H1 (cell line): ENCODE measurements around the gene NPHP4. TPM values are rescaled to one million over a fixed set of nuclear protein-coding genes. Genes with fewer than 3 reads are reported as not detected.

Experiments
- CTCF ChIA-PET: fragments of 300-600 bp; sonication (Branson Sonifier 250); formaldehyde crosslinking; loops from one replicate; lab custom pipeline; 2021; ENCODE audit not compliant: partially characterized antibody; lab: Charles Lee
- POLR2A ChIA-PET: fragments of 300-600 bp; sonication (Branson Sonifier 250); formaldehyde crosslinking; loops from one replicate; lab custom pipeline; 2021; ENCODE audit warnings: inconsistent platforms; ENCODE audit not compliant: partially characterized antibody; lab: Charles Lee
- DNase-seq, 2 experiments: peaks; one replicate each; pipeline versions ENCODE4 v3.0.0 to v3.0.0-alpha.2; 2010 to 2022; ENCODE audit warnings: low spot score in 2 of 2, low read depth in 1 of 2, mixed read lengths in 1 of 2
- FAIRE-seq: peaks from 2 replicates; lab custom pipeline; 2011; peaks lifted over from hg19 to GRCh38; lab: Jason Lieb, UNC
- H2AFZ ChIP-seq: 2 replicates; pipeline ENCODE4 v1.8.1; 2012; ENCODE audit warnings: low read length, inconsistent platforms
- H2AK5ac ChIP-seq: 2 replicates; pipeline ENCODE4 v1.6.1; 2013; ENCODE audit warnings: low read depth, low read length
- H2BK120ac ChIP-seq: replicated peaks from 2 replicates; pipeline ENCODE3; 2013; ENCODE audit warnings: low read depth, low read length, inconsistent platforms
- H2BK12ac ChIP-seq: 2 replicates; pipeline ENCODE4 v1.6.1; 2013; ENCODE audit warnings: low read depth, low read length
- H2BK15ac ChIP-seq: 2 replicates; pipeline ENCODE4 v1.6.1; 2013; ENCODE audit warnings: low read length
- H2BK20ac ChIP-seq: 2 replicates; pipeline ENCODE4 v1.6.1; 2013; ENCODE audit warnings: low read length
- H2BK5ac ChIP-seq: 2 replicates; pipeline ENCODE4 v1.6.1; 2013; ENCODE audit warnings: low read depth, low read length
- H3K14ac ChIP-seq: 2 replicates; pipeline ENCODE4 v1.6.1; 2013; ENCODE audit warnings: inconsistent platforms; ENCODE audit not compliant: insufficient read length
- H3K18ac ChIP-seq: 2 replicates; pipeline ENCODE4 v1.6.1; 2013; ENCODE audit warnings: low read length; ENCODE audit errors: extremely low read depth
- H3K23ac ChIP-seq: 2 replicates; pipeline ENCODE4 v1.6.1; 2013; ENCODE audit warnings: inconsistent platforms; ENCODE audit not compliant: insufficient read length
- H3K23me2 ChIP-seq: 2 replicates; pipeline ENCODE4 v1.6.1; 2013; ENCODE audit warnings: low read depth, low read length
- H3K27ac ChIP-seq: 2 replicates; pipeline ENCODE4 v1.6.1; 2011; ENCODE audit warnings: low read depth, low read length, inconsistent platforms
- H3K27me3 ChIP-seq, 4 experiments: replicated peaks in 1 of 4; 1 replicate in 1 of 4; 2 replicates in 3 of 4; pipeline versions ENCODE4 v1.6.1 to v1.8.1; 2011 to 2013; ENCODE audit warnings: low read length in 3 of 4, mild to moderate bottlenecking in 3 of 4, inconsistent platforms in 2 of 4, mixed read lengths in 2 of 4, moderate library complexity in 1 of 4; ENCODE audit not compliant: control insufficient read depth in 3 of 4, insufficient read depth in 3 of 4; ENCODE audit errors: extremely low read depth in 1 of 4
- H3K36me3 ChIP-seq, 4 experiments: 2 replicates each; pipeline versions ENCODE4 v1.6.1 to v1.8.1; 2011 to 2013; ENCODE audit warnings: mild to moderate bottlenecking in 4 of 4, low read length in 3 of 4, moderate library complexity in 2 of 4, control low read depth in 1 of 4, inconsistent platforms in 1 of 4; ENCODE audit not compliant: insufficient read depth in 4 of 4, control insufficient read depth in 2 of 4
- H3K4ac ChIP-seq: replicated peaks from 2 replicates; pipeline ENCODE3; 2013; ENCODE audit warnings: low read length, low read depth, mixed read lengths, inconsistent platforms; ENCODE audit not compliant: insufficient read length
- H3K4me1 ChIP-seq, 4 experiments: replicated peaks in 1 of 4; 1 replicate in 1 of 4; 2 replicates in 3 of 4; pipeline versions ENCODE4 v1.6.1 to v1.8.1; 2011 to 2013; ENCODE audit warnings: low read length in 3 of 4, inconsistent platforms in 2 of 4, mixed read lengths in 1 of 4; ENCODE audit not compliant: insufficient read depth in 4 of 4, control insufficient read depth in 3 of 4
- H3K4me2 ChIP-seq, 2 experiments: 2 replicates each; pipeline versions ENCODE4 v1.6.1 to v1.8.1; 2011 to 2013; ENCODE audit warnings: low read depth in 2 of 2, low read length in 2 of 2, control low read depth in 1 of 2, inconsistent platforms in 1 of 2, mild to moderate bottlenecking in 1 of 2; ENCODE audit not compliant: insufficient read depth in 1 of 2
- H3K4me3 ChIP-seq, 4 experiments: fragments of 200-600, 300-600 bp in 1 of 4; sonication (generic), shearing (Covaris generic), sonication (Bioruptor Twin) in 1 of 4; 2 replicates each; pipeline versions ENCODE4 v1.5.1 to v1.8.1; 2011 to 2016; ENCODE audit warnings: low read length in 4 of 4, low read depth in 3 of 4, control low read depth in 2 of 4, inconsistent platforms in 2 of 4, mild to moderate bottlenecking in 2 of 4, mixed read lengths in 1 of 4, moderate library complexity in 1 of 4; ENCODE audit not compliant: insufficient read depth in 2 of 4; ENCODE audit errors: extremely low read depth in 1 of 4
- H3K56ac ChIP-seq: replicated peaks from 2 replicates; pipeline ENCODE3; 2013; ENCODE audit warnings: low read depth, mild to moderate bottlenecking, mixed read lengths, low read length, inconsistent platforms; ENCODE audit not compliant: insufficient read length
- H3K79me1 ChIP-seq: 2 replicates; pipeline ENCODE4 v1.6.1; 2013; ENCODE audit warnings: low read depth, low read length, control low read depth
- H3K79me2 ChIP-seq, 2 experiments: 2 replicates each; pipeline versions ENCODE4 v1.6.1 to v1.8.1; 2012 to 2013; ENCODE audit warnings: low read length in 2 of 2, mild to moderate bottlenecking in 2 of 2, inconsistent platforms in 1 of 2; ENCODE audit not compliant: insufficient read depth in 2 of 2, control insufficient read depth in 1 of 2
- H3K9ac ChIP-seq, 4 experiments: replicated peaks in 1 of 4; 1 replicate in 1 of 4; 2 replicates in 3 of 4; pipeline versions ENCODE4 v1.6.1 to v1.8.1; 2011 to 2013; ENCODE audit warnings: low read depth in 3 of 4, low read length in 3 of 4, control low read depth in 2 of 4, mild to moderate bottlenecking in 2 of 4, moderate library complexity in 2 of 4, inconsistent platforms in 1 of 4; ENCODE audit errors: extremely low read depth in 1 of 4
- H3K9me3 ChIP-seq, 2 experiments: 2 replicates each; pipeline versions ENCODE4 v1.6.1 to v1.8.1; 2012 to 2013; ENCODE audit warnings: mild to moderate bottlenecking in 2 of 2, moderate library complexity in 2 of 2, control low read depth in 1 of 2, inconsistent platforms in 1 of 2, low read depth in 1 of 2, low read length in 1 of 2, mixed read lengths in 1 of 2; ENCODE audit not compliant: insufficient read depth in 2 of 2
- H4K20me1 ChIP-seq, 2 experiments: replicated peaks in 1 of 2; 2 replicates each; pipeline versions ENCODE3 to v1.8.1; 2011 to 2013; ENCODE audit warnings: inconsistent platforms in 2 of 2, low read length in 2 of 2, mild to moderate bottlenecking in 1 of 2; ENCODE audit not compliant: insufficient read depth in 2 of 2, control insufficient read depth in 1 of 2
- H4K5ac ChIP-seq: 2 replicates; pipeline ENCODE4 v1.6.1; 2013; ENCODE audit warnings: low read length, low read depth, mixed read lengths, inconsistent platforms; ENCODE audit not compliant: insufficient read length
- H4K8ac ChIP-seq: 2 replicates; pipeline ENCODE4 v1.8.0; 2013; ENCODE audit warnings: mild to moderate bottlenecking, moderate library complexity, low read length, inconsistent platforms; ENCODE audit not compliant: insufficient read depth; ENCODE audit errors: extremely low read depth
- H4K91ac ChIP-seq: replicated peaks from 2 replicates; pipeline ENCODE3; 2013; ENCODE audit warnings: low read length, mixed read lengths, inconsistent platforms; ENCODE audit not compliant: insufficient read length
- CBX5 ChIP-seq: fragments of 300-800, 300-1000 bp; sonication (generic); IDR thresholded peaks from 2 replicates; pipeline ENCODE4 v1.7.1; 2016; ENCODE audit warnings: antibody characterized with exemption, low read length, low read depth
- EZH2 ChIP-seq: fragments of 200-600 bp; sonication (generic); IDR thresholded peaks from 2 replicates; pipeline ENCODE4 v1.7.1; 2012; ENCODE audit warnings: low read depth, mild to moderate bottlenecking, moderate library complexity, low read length, inconsistent platforms; ENCODE audit not compliant: severe bottlenecking
- HDAC2 ChIP-seq, 2 experiments: fragments of 300-600 bp in 1 of 2; sonication (generic) in 1 of 2; IDR thresholded peaks; 2 replicates each; pipeline ENCODE4 v1.6.1; 2011 to 2012; ENCODE audit warnings: low read depth in 2 of 2, low read length in 2 of 2, mild to moderate bottlenecking in 2 of 2, moderate library complexity in 2 of 2, borderline replicate concordance in 1 of 2, inconsistent platforms in 1 of 2
- NRF1 ChIP-seq: IDR thresholded peaks from 2 replicates; pipeline ENCODE4 v1.6.1; 2011; ENCODE audit warnings: mild to moderate bottlenecking, low read depth, low read length, improper control_type of control experiment
- POLR2A ChIP-seq, 2 experiments: IDR thresholded peaks; 1 replicate in 1 of 2; 2 replicates in 1 of 2; pipeline ENCODE4 v1.6.1; 2011; ENCODE audit warnings: low read depth in 2 of 2, low read length in 2 of 2, mild to moderate bottlenecking in 2 of 2; ENCODE audit errors: control extremely low read depth in 1 of 2
- POU5F1 ChIP-seq: IDR thresholded peaks from 2 replicates; pipeline ENCODE4 v1.6.1; 2011; ENCODE audit warnings: low read depth, mild to moderate bottlenecking, low read length, moderate library complexity
- RAD21 ChIP-seq, 2 experiments: IDR thresholded peaks in 1 of 2; conservative IDR thresholded peaks in 1 of 2; 2 replicates each; pipeline ENCODE4 v1.6.1; 2011; ENCODE audit warnings: low read depth in 2 of 2, low read length in 2 of 2, improper control_type of control experiment in 1 of 2, inconsistent platforms in 1 of 2, mild to moderate bottlenecking in 1 of 2, moderate library complexity in 1 of 2
- WGBS, 2 experiments: shearing (Covaris generic) in 1 of 2; methylation state at CpG; one replicate each; pipeline versions ENCODE4 v1.1.6 to v1.1.7; 2013 to 2015; ENCODE audit warnings: low lambda C conversion rate in 2 of 2, mixed read lengths in 2 of 2, inconsistent platforms in 1 of 2, low coverage in 1 of 2, missing lambda C conversion rate in 1 of 2; ENCODE audit not compliant: insufficient replicate concordance in 2 of 2, insufficient coverage in 1 of 2, insufficient read length in 1 of 2; ENCODE audit errors: extremely low coverage in 1 of 2, missing lambda C conversion rate in 1 of 2; 5-methylcytosine and 5-hydroxymethylcytosine counted together
- polyA plus RNA-seq, 7 experiments: library from polyadenylated mRNA; depleted of rRNA in 3 of 7; stranded (reverse) in 5 of 7; unstranded in 2 of 7; fragments of >200 nt in 5 of 7; fragments of 200-250 nt in 2 of 7; gene quantifications; 1 replicate in 5 of 7; 2 replicates in 1 of 7; 4 replicates in 1 of 7; pipeline versions ENCODE4 v1.2.1 to v1.2.3, GENCODE V29; 2011 to 2013; ENCODE audit warnings: missing spikeins in 2 of 7, mixed read lengths in 2 of 7
- total RNA-seq: library from RNA; stranded (reverse); fragmentation: NEBNext Ultra II Directional; extraction: Animal tissue kit (Norgen Biotek cat#: 25700); gene quantifications from 2 replicates; pipeline ENCODE4 v1.2.1, GENCODE V29; 2021
- TF ChIP-seq, protein P1 (sequence below): IDR thresholded peaks from 2 replicates; pipeline ENCODE4 v1.6.1; 2012; ENCODE audit warnings: low read length, inconsistent platforms

Gene NPHP4
- total and polyA plus RNA-seq, 2 of the 8 experiments (the other 6 are each of a cell fraction or from before 2014, with no cell fraction given) = 5.8 to 14.0 TPM

DNA sequence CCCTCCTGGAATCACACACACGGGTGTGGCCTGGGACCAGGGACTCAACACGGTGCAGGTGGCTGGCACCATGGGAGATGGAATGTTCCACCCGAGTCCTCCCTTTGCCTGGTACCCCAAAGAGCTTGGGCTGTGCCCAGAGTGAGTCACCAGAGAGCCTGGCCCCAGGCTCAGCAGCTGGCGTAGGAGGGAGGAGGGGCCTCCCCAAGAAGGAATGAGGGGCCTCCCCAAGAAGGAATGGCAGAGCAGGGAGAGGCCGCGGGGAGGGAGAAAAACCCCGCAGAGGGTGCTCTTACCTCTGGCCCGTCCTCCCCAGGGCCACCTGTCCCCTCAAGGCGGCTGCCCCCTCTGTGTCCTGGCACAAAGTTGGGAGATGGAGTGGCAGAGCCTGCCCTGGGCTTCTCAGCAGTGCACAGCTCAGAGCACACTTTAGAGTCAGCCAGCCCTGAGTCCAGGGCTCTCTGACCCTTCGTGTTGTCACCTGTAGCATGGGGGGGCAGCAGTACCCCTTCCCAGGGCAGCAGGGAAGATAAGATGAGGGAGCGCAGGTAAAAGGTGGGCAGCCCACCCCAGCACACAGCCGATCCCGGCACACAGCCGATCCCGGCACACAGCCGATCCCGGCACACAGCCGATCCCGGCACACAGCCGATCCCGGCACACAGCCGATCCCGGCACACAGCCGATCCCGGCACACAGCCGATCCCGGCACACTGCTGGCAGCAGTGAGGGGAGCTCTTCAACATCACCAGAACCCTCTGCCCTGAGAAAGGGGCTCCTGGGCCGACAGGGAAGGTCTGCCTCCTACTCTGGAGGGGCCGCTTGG is 33.3 kb upstream of the NPHP4 start:
- Histone ChIP-seq H3K23ac (no peak overlapping the region), H4K5ac (peak overlapping the region; percentile 36), H3K4ac (peak overlapping the region; percentile 85), H2AK5ac (no peak overlapping the region), H3K9me3 (no peaks in the 10 kb centered on the region), H3K4me2 (peak overlapping the region; percentile 48 to 53), H4K91ac (peak overlapping the region; percentile 17), H3K18ac (no peak overlapping the region; the same call in 1 of the 2 replicates), H3K4me3 (peak overlapping the region in 1 of 4 experiments; percentile 18; a peak in 1 of 8 replicates), H3K56ac (no peak overlapping the region), H2BK5ac (peak overlapping the region; percentile 40; the same call in 1 of the 2 replicates), H3K9ac (no peak overlapping the region), H2BK20ac (0 out of 2 replicates have a peak overlapping the region, but pooled peaks have one; percentile 72), H2AFZ (no peak overlapping the region), H3K14ac (no peak overlapping the region), H2BK120ac (no peak overlapping the region), H4K20me1 (peaks cover 0 to 6% of the 10 kb centered on the region in 2 experiments), H2BK12ac (peak overlapping the region; percentile 60; the same call in 1 of the 2 replicates), H3K79me2 (no peaks in the 10 kb centered on the region; a peak in 1 of 4 replicates), H3K79me1 (no peaks in the 10 kb centered on the region), H4K8ac (no peak overlapping the region; the same call in 1 of the 2 replicates), H3K4me1 (peaks cover 0 to 19% (median 7%) of the 10 kb centered on the region in 4 experiments; a peak in 5 of 7 replicates), H3K27me3 (no peaks in the 10 kb centered on the region), H3K23me2 (peaks cover 6% of the 10 kb centered on the region; the same call in 1 of the 2 replicates), H2BK15ac (no peak overlapping the region), H3K36me3 (no peaks in the 10 kb centered on the region), H3K27ac (no peak overlapping the region)
- ChIA-PET POLR2A (interaction anchor here (1.2 kb wide), 1 partner anchor 8 kb away, joined by 3 read pairs; no protein-coding TSS in a partner anchor), CTCF (interaction anchor here (0.8 to 4.3 kb wide), 5 partner anchors 9 to 33 kb away, joined by 3 to 24 read pairs (median 6); partner anchors contain the start of gene NPHP4)
- no peak for FAIRE-seq
- WGBS, 2 experiments = 88% methylated on average over 26 of the region's 29 CpGs; no CpG with 5 or more reads in 1 of the 2 experiments
- no peak for DNase-seq
- TF ChIP-seq RAD21 (IDR thresholded peaks at IDR 0.05 in 1 of 2, conservative IDR thresholded peaks at IDR 0.05 in 1 of 2; ENCODE audit: low read depth in 2 of 2, low read length in 2 of 2) (no peak), POLR2A (IDR thresholded peaks at IDR 0.05; ENCODE audit: control extremely low read depth in 1 of 2, low read depth in 2 of 2, low read length in 2 of 2) (no peak), NRF1 (no peak), EZH2 (no peak), POU5F1 (no peak), HDAC2 (IDR thresholded peaks at IDR 0.05; ENCODE audit: borderline replicate concordance in 1 of 2, low read depth in 2 of 2, low read length in 2 of 2) (no peak), CBX5 (no peak)
- TF ChIP-seq, protein P1, sequence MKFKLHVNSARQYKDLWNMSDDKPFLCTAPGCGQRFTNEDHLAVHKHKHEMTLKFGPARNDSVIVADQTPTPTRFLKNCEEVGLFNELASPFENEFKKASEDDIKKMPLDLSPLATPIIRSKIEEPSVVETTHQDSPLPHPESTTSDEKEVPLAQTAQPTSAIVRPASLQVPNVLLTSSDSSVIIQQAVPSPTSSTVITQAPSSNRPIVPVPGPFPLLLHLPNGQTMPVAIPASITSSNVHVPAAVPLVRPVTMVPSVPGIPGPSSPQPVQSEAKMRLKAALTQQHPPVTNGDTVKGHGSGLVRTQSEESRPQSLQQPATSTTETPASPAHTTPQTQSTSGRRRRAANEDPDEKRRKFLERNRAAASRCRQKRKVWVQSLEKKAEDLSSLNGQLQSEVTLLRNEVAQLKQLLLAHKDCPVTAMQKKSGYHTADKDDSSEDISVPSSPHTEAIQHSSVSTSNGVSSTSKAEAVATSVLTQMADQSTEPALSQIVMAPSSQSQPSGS = no peak
